IMR-90 (cell line): ENCODE results near the gene RMI1. TPM values are rescaled to one million over a fixed set of nuclear protein-coding genes. Genes with fewer than 3 reads are reported as not detected.

Source experiments
- ATAC-seq: fragments of 200-7000 bp; cut with Tn5 transposase; 2 replicates; pipeline ENCODE4 v1.9.1; 2020; ENCODE audit warnings: low read depth, mild to moderate bottlenecking, moderate library complexity
- BruUV-seq: library from RNA; stranded (reverse); fragments of 400-500 nt; replicated peaks from 2 replicates; lab custom pipeline; 2021; lab: Mats Ljungman, UMichigan
- CTCF ChIA-PET: fragments of 300-600 bp; formaldehyde crosslinking; extraction: SDS; loops from one replicate; lab custom pipeline; 2021; ENCODE audit warnings: antibody characterized with exemption; lab: Yijun Ruan, JAX
- POLR2A ChIA-PET: fragments of 300-600 bp; sonication (Branson Sonifier 250); formaldehyde crosslinking; loops from one replicate; lab custom pipeline; 2022; ENCODE audit warnings: antibody characterized with exemption; ENCODE audit not compliant: unreplicated experiment; lab: Charles Lee
- DNase-seq: peaks from one replicate; pipeline ENCODE4 v3.0.0; 2013
- H2AFZ ChIP-seq: replicated peaks from 2 replicates; pipeline ENCODE3; 2013; ENCODE audit warnings: low read length, mild to moderate bottlenecking; ENCODE audit not compliant: poor library complexity
- H2AK5ac ChIP-seq: 2 replicates; pipeline ENCODE4 v1.6.1; 2013; ENCODE audit warnings: low read depth, low read length, inconsistent platforms
- H2AK9ac ChIP-seq: replicated peaks from 2 replicates; pipeline ENCODE3; 2013; ENCODE audit warnings: mild to moderate bottlenecking, low read depth, low read length, moderate library complexity; ENCODE audit not compliant: poor library complexity
- H2BK120ac ChIP-seq: 2 replicates; pipeline ENCODE4 v1.6.1; 2013; ENCODE audit warnings: low read depth, low read length, inconsistent platforms
- H2BK15ac ChIP-seq: 3 replicates; pipeline ENCODE4 v1.6.1; 2013; ENCODE audit warnings: low read depth, low read length, inconsistent platforms
- H2BK20ac ChIP-seq: 2 replicates; pipeline ENCODE4 v1.6.1; 2013; ENCODE audit warnings: low read depth, mild to moderate bottlenecking, inconsistent platforms, low read length, moderate library complexity
- H2BK5ac ChIP-seq: 2 replicates; pipeline ENCODE4 v1.6.1; 2013; ENCODE audit warnings: mild to moderate bottlenecking, low read depth, low read length, inconsistent platforms; ENCODE audit not compliant: poor library complexity, severe bottlenecking
- H3K14ac ChIP-seq: replicated peaks from 2 replicates; pipeline ENCODE4 v1.6.1; 2013; ENCODE audit warnings: low read depth, low read length, inconsistent platforms
- H3K18ac ChIP-seq: 2 replicates; pipeline ENCODE4 v1.6.1; 2013; ENCODE audit warnings: low read depth, low read length, control low read depth
- H3K23ac ChIP-seq: 2 replicates; pipeline ENCODE4 v1.6.1; 2013; ENCODE audit warnings: low read depth, low read length, inconsistent platforms
- H3K27ac ChIP-seq: 2 replicates; pipeline ENCODE4 v1.5.1; 2013; ENCODE audit warnings: mild to moderate bottlenecking, control low read depth, low read length; ENCODE audit not compliant: insufficient read depth
- H3K27me3 ChIP-seq: 2 replicates; pipeline ENCODE4 v1.6.1; 2013; ENCODE audit warnings: low read length; ENCODE audit not compliant: control insufficient read depth, insufficient read depth
- H3K36me3 ChIP-seq: 2 replicates; pipeline ENCODE4 v1.6.1; 2013; ENCODE audit warnings: low read length, mixed read lengths; ENCODE audit not compliant: control insufficient read depth, insufficient read depth
- H3K4ac ChIP-seq: 2 replicates; pipeline ENCODE4 v1.6.1; 2013; ENCODE audit warnings: low read depth, low read length, inconsistent platforms
- H3K4me1 ChIP-seq: 2 replicates; pipeline ENCODE4 v1.6.1; 2013; ENCODE audit warnings: low read length, mixed read lengths; ENCODE audit not compliant: control insufficient read depth, insufficient read depth
- H3K4me2 ChIP-seq: 2 replicates; pipeline ENCODE4 v1.6.1; 2013; ENCODE audit warnings: low read depth, mild to moderate bottlenecking, control low read depth, low read length, moderate library complexity
- H3K4me3 ChIP-seq: 2 replicates; pipeline ENCODE4 v1.5.1; 2013; ENCODE audit warnings: low read depth, mild to moderate bottlenecking, control low read depth, low read length, moderate library complexity; ENCODE audit not compliant: insufficient read depth
- H3K56ac ChIP-seq: 2 replicates; pipeline ENCODE4 v1.6.1; 2013; ENCODE audit warnings: low read length, inconsistent platforms; ENCODE audit not compliant: insufficient read depth; ENCODE audit errors: extremely low read depth
- H3K79me1 ChIP-seq, 2 experiments: 2 replicates each; pipeline ENCODE4 v1.6.1; 2013; ENCODE audit warnings: low read length in 2 of 2, inconsistent platforms in 1 of 2, low read depth in 1 of 2
- H3K9ac ChIP-seq: 2 replicates; pipeline ENCODE4 v1.6.1; 2013; ENCODE audit warnings: low read depth, low read length, control low read depth
- H3K9me1 ChIP-seq: 2 replicates; pipeline ENCODE4 v1.6.1; 2013; ENCODE audit warnings: low read length, inconsistent platforms; ENCODE audit not compliant: insufficient read depth
- H3K9me3 ChIP-seq: 2 replicates; pipeline ENCODE4 v1.6.1; 2013; ENCODE audit warnings: low read length; ENCODE audit not compliant: control insufficient read depth, insufficient read depth
- H4K20me1 ChIP-seq: 2 replicates; pipeline ENCODE4 v1.6.1; 2013; ENCODE audit warnings: low read length, inconsistent platforms; ENCODE audit not compliant: insufficient read depth
- H4K5ac ChIP-seq: 2 replicates; pipeline ENCODE4 v1.6.1; 2013; ENCODE audit warnings: mild to moderate bottlenecking, low read depth, low read length, control low read depth
- H4K8ac ChIP-seq, 2 experiments: 2 replicates each; pipeline ENCODE4 v1.6.1; 2013; ENCODE audit warnings: low read depth in 2 of 2, low read length in 2 of 2, control low read depth in 1 of 2, inconsistent platforms in 1 of 2
- H4K91ac ChIP-seq: 2 replicates; pipeline ENCODE4 v1.6.1; 2013; ENCODE audit warnings: low read depth, low read length, inconsistent platforms; ENCODE audit not compliant: insufficient read depth
- CEBPB ChIP-seq: IDR thresholded peaks from 2 replicates; pipeline ENCODE4 v1.6.1; 2012; ENCODE audit warnings: low read depth, low read length, improper control_type of control experiment
- CHD1 ChIP-seq: IDR thresholded peaks from 2 replicates; pipeline ENCODE4 v1.6.1; 2012; ENCODE audit warnings: low read depth, low read length, improper control_type of control experiment
- CTCF ChIP-seq: conservative IDR thresholded peaks from 2 replicates; pipeline ENCODE4 v1.5.1; 2012; ENCODE audit warnings: mild to moderate bottlenecking, low read depth, low read length, improper control_type of control experiment
- ELK1 ChIP-seq: fragments of 150-350 bp; IDR thresholded peaks from 2 replicates; pipeline ENCODE4 v1.6.1; 2016; ENCODE audit warnings: low read depth, mild to moderate bottlenecking, low read length, moderate library complexity, borderline replicate concordance
- MAFK ChIP-seq: IDR thresholded peaks from 2 replicates; pipeline ENCODE4 v1.6.1; 2012; ENCODE audit warnings: low read depth, low read length, improper control_type of control experiment
- RCOR1 ChIP-seq: IDR thresholded peaks from 2 replicates; pipeline ENCODE4 v1.6.1; 2012; ENCODE audit warnings: mild to moderate bottlenecking, low read length, improper control_type of control experiment; ENCODE audit not compliant: insufficient replicate concordance
- SMC3 ChIP-seq: fragments of 150-350 bp; IDR thresholded peaks from 2 replicates; pipeline ENCODE4 v1.6.1; 2016; ENCODE audit warnings: low read depth, mild to moderate bottlenecking, antibody characterized with exemption, low read length, moderate library complexity
- WGBS, 2 experiments: methylation state at CpG; one replicate each; pipeline versions ENCODE4 v1.1.5 to v1.1.7; 2013; ENCODE audit warnings: missing lambda C conversion rate in 2 of 2; ENCODE audit not compliant: insufficient read length in 1 of 2; ENCODE audit errors: extremely low coverage in 2 of 2; 5-methylcytosine and 5-hydroxymethylcytosine counted together
- dilution Hi-C: fragments of 300-500 bp; cut with HindIII; formaldehyde crosslinking; loops from one replicate; pipeline ENCODE4 v1.14.3; 2018; ENCODE audit warnings: low sequenced_read_pairs; ENCODE audit not compliant: unreplicated experiment
- in situ Hi-C: fragments of 300-500 bp; cut with MboI; formaldehyde crosslinking; loops from 3 replicates; pipeline ENCODE4 v1.14.3; 2019; ENCODE audit warnings: low sequenced_read_pairs, inconsistent platforms, mixed read lengths
- intact Hi-C: fragments of 100-400 bp; cut with micrococcal nuclease; formaldehyde crosslinking; loops from 2 replicates; pipeline ENCODE4 v1.10.0; 2022
- polyA plus RNA-seq, 3 experiments: library from polyadenylated mRNA; depleted of rRNA; stranded (reverse); fragments of >200 nt; gene quantifications; 2 replicates each; pipeline ENCODE4 v1.2.3, GENCODE V29; 2012; ENCODE audit warnings: low replicate concordance in 1 of 3
- total RNA-seq: library from RNA; depleted of rRNA; stranded (reverse); fragments of >200 nt; gene quantifications from 2 replicates; pipeline ENCODE4 v1.2.3, GENCODE V29; 2012

Gene RMI1
- total and polyA plus RNA-seq, 2 of the 4 experiments (the other 2 are of a cell fraction) = 4.4 to 6.8 TPM

GRCh38 chr9:83956436-83957247, 24.0 kb upstream of the RMI1 start (continued):
- TF ChIP-seq ELK1 = no peak
- TF ChIP-seq CEBPB = no peak

GRCh38 chr9:83957248-83957513, 23.4 kb upstream of the RMI1 start:
- no peak overlapping the region; the same call in 1 of the 2 replicates for H4K5ac ChIP-seq
- CTCF ChIA-PET = no interaction called here
- H3K79me1 ChIP-seq = peaks cover 0 to 15% of the 10 kb centered on the region in 2 experiments; a peak in 1 of 4 replicates
- H3K9me3 ChIP-seq = 0 out of 2 replicates have a peak, but pooled peaks cover 2% of the 10 kb centered on the region
- no peak overlapping the region for H3K4me2 ChIP-seq
- peaks cover 6% of the 10 kb centered on the region for H3K4me1 ChIP-seq
- in situ Hi-C loops (no loop called here), intact Hi-C loops (loop anchor here (5.0 kb wide), 1 partner anchor 360 kb away; no protein-coding TSS in a partner anchor), dilution Hi-C loops (no loop called here)
- no peak overlapping the region for H3K14ac ChIP-seq
- no peak overlapping the region for H2AFZ ChIP-seq
- H4K91ac ChIP-seq = peak overlapping the region; percentile 66; the same call in 1 of the 2 replicates
- no CpG with 5 or more reads among the region's 4 CpGs for WGBS, 2 experiments
- H2BK5ac ChIP-seq = no peak overlapping the region
- DNase-seq (no peak), ATAC-seq (no peak)
- H2BK20ac ChIP-seq = no peak overlapping the region
- H3K9ac ChIP-seq = no peak overlapping the region
- H3K4me3 ChIP-seq = no peak overlapping the region
- H2AK5ac ChIP-seq = no peak overlapping the region; the same call in 1 of the 2 replicates
- no peak overlapping the region for H2AK9ac ChIP-seq
- H3K27ac ChIP-seq = no peak overlapping the region
- no peak overlapping the region for H3K18ac ChIP-seq
- H4K20me1 ChIP-seq = no peaks in the 10 kb centered on the region
- H3K56ac ChIP-seq = no peak overlapping the region
- H4K8ac ChIP-seq = peak overlapping the region; percentile 99 to 100
- no peak overlapping the region for H3K23ac ChIP-seq
- peak overlapping the region; percentile 74; the same call in 1 of the 3 replicates for H2BK15ac ChIP-seq
- H3K36me3 ChIP-seq = no peaks in the 10 kb centered on the region
- 0 out of 2 replicates have a peak, but pooled peaks cover 3% of the 10 kb centered on the region for H3K9me1 ChIP-seq
- TF ChIP-seq MAFK (no peak), CEBPB (no peak), CHD1 (no peak), ELK1 (no peak), RCOR1 (no peak), SMC3 (no peak), CTCF (no peak)
- H3K4ac ChIP-seq = peak overlapping the region; percentile 97
- H3K27me3 ChIP-seq = no peaks in the 10 kb centered on the region
- POLR2A ChIA-PET = no interaction called here
- H2BK120ac ChIP-seq = 0 out of 2 replicates have a peak overlapping the region, but pooled peaks have one; percentile 78
- no TSS peak for BruUV-seq
